ENCODE results near the gene CACNA1S.

DNA sequence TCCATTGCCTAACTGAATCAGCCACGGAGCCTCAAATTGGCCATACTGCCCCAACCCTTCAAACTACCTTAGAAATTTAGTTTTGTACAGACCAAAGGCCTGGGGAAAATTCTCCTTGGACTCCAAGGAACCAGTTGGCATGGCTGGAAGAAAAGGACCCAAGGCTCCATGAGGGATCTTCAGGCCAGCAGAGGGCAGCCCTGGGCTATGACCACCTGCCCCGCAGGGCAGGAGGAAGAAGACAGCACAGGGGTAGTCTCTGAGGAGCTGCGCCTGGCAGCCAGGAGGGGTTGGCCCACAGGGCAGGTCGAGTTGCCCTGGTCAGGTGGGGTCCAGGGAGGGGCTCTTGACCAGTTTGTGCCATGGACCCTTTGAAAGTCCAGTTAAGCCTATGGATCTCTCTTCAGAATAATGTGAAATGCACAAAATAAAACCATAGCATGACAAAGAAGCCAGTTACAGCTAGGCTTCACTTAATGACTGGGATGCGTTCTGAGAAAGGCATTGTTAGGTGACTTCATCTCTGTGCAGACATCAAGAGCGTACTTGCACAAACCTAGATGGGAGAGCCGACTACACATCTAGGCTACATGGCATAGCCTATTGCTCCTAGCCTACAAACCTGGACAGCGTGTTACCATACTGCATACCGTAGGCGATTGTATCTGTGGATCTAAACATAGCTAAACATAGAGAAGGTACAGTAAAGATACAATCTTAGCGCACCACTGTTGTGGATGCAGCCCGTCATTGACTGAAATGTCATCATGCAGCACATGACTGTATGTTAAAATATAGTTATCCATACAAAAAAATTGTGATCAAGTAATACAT is 26.1 kb downstream of the CACNA1S start:
- TF ChIP-seq, protein P1, sequence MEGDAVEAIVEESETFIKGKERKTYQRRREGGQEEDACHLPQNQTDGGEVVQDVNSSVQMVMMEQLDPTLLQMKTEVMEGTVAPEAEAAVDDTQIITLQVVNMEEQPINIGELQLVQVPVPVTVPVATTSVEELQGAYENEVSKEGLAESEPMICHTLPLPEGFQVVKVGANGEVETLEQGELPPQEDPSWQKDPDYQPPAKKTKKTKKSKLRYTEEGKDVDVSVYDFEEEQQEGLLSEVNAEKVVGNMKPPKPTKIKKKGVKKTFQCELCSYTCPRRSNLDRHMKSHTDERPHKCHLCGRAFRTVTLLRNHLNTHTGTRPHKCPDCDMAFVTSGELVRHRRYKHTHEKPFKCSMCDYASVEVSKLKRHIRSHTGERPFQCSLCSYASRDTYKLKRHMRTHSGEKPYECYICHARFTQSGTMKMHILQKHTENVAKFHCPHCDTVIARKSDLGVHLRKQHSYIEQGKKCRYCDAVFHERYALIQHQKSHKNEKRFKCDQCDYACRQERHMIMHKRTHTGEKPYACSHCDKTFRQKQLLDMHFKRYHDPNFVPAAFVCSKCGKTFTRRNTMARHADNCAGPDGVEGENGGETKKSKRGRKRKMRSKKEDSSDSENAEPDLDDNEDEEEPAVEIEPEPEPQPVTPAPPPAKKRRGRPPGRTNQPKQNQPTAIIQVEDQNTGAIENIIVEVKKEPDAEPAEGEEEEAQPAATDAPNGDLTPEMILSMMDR (IDR thresholded peaks at IDR 0.05), result peak; percentile 23 to 61 (median 40)
- TF ChIP-seq POLR2A (IDR thresholded peaks at IDR 0.05), result no peak

All from esophagus squamous epithelium (tissue), 4 donors.